HCT116 (cell line): ENCODE data around the gene DHFR2. TPM values are rescaled to one million over a fixed set of nuclear protein-coding genes. Genes with fewer than 3 reads are reported as not detected.

Source experiments
- ATAC-seq: fragments of 200-7000 bp; cut with Tn5 transposase; 2 replicates; pipeline ENCODE4 v1.9.1; 2020; ENCODE audit warnings: mild to moderate bottlenecking, moderate library complexity
- BruUV-seq: library from RNA; stranded (reverse); fragments of 400-500 nt; replicated peaks from 2 replicates; lab custom pipeline; 2021; lab: Mats Ljungman, UMichigan
- CTCF ChIA-PET: fragments of 300-600 bp; sonication (Branson Sonifier 250); formaldehyde crosslinking; loops from one replicate; lab custom pipeline; 2021; ENCODE audit warnings: antibody characterized with exemption; lab: Charles Lee
- POLR2A ChIA-PET: fragments of 300-600, 350-600 bp; sonication (Branson Sonifier 250); formaldehyde crosslinking; loops from one replicate; lab custom pipeline; 2021; ENCODE audit warnings: antibody characterized with exemption; lab: Charles Lee
- RAD21 ChIA-PET, 2 experiments: fragments of 300-600 bp; sonication (Branson Sonifier 250); formaldehyde crosslinking; loops; one replicate each; lab custom pipeline; 2023; ENCODE audit warnings: low total read pairs in 2 of 2; ENCODE audit not compliant: uncharacterized antibody in 2 of 2, unreplicated experiment in 2 of 2, low non-redundant PET in 1 of 2; lab: Charles Lee
- DNase-seq: peaks from one replicate; pipeline ENCODE4 v3.0.0-alpha.2; 2010; ENCODE audit warnings: low read depth, low spot score
- H2AFZ ChIP-seq: fragments of 200-600 bp; shearing (Covaris generic), sonication (generic); 2 replicates; pipeline ENCODE4 v1.6.1; 2017; ENCODE audit warnings: low read depth, mixed run types, mixed read lengths, antibody characterized with exemption, low read length; ENCODE audit not compliant: poor library complexity, severe bottlenecking
- H3K27ac ChIP-seq: 2 replicates; pipeline ENCODE4 v1.5.1; 2012; ENCODE audit warnings: low read depth, low read length
- H3K27me3 ChIP-seq: fragments of 200-600 bp; sonication (generic); 2 replicates; pipeline ENCODE4 v1.6.1; 2016; ENCODE audit warnings: mixed run types, low read length, mixed read lengths; ENCODE audit not compliant: insufficient read depth
- H3K36me3 ChIP-seq, 2 experiments: fragments of 200-500 bp in 1 of 2; fragments of 200-600 bp in 1 of 2; sonication (Bioruptor generic) in 1 of 2; sonication (generic) in 1 of 2; 2 replicates each; pipeline versions ENCODE4 v1.5.1 to v1.6.1; 2014 to 2016; ENCODE audit warnings: low read length in 2 of 2, inconsistent platforms in 1 of 2, mixed read lengths in 1 of 2, mixed run types in 1 of 2; ENCODE audit not compliant: insufficient read depth in 2 of 2, control insufficient read depth in 1 of 2
- H3K4me1 ChIP-seq, 2 experiments: fragments of 200-600 bp in 1 of 2; sonication (generic) in 1 of 2; 2 replicates each; pipeline versions ENCODE4 v1.5.1 to v1.6.1; 2012 to 2017; ENCODE audit warnings: low read length in 2 of 2, inconsistent platforms in 1 of 2, mild to moderate bottlenecking in 1 of 2, mixed read lengths in 1 of 2, mixed run types in 1 of 2, moderate library complexity in 1 of 2; ENCODE audit not compliant: insufficient read depth in 2 of 2, control insufficient read depth in 1 of 2
- H3K4me2 ChIP-seq: fragments of 200-600 bp; sonication (generic); 2 replicates; pipeline ENCODE4 v1.6.1; 2017; ENCODE audit warnings: mixed run types, low read length, mixed read lengths
- H3K4me3 ChIP-seq, 2 experiments: fragments of 200-600 bp in 1 of 2; sonication (generic) in 1 of 2; replicated peaks in 1 of 2; 2 replicates each; pipeline ENCODE4 v1.5.1; 2011 to 2016; ENCODE audit warnings: low read length in 2 of 2, control low read depth in 1 of 2, low read depth in 1 of 2, mild to moderate bottlenecking in 1 of 2, mixed read lengths in 1 of 2, mixed run types in 1 of 2
- H3K79me2 ChIP-seq: fragments of 200-600 bp; sonication (generic); 2 replicates; pipeline ENCODE4 v1.6.1; 2017; ENCODE audit warnings: mild to moderate bottlenecking, mixed run types, low read length, moderate library complexity, mixed read lengths; ENCODE audit not compliant: insufficient read depth
- H3K9ac ChIP-seq: fragments of 200-600 bp; sonication (generic); 2 replicates; pipeline ENCODE4 v1.6.1; 2016; ENCODE audit warnings: low read length, mixed read lengths
- H3K9me2 ChIP-seq: fragments of 200-600 bp; sonication (generic), shearing (Covaris generic); 2 replicates; pipeline ENCODE4 v1.6.1; 2017; ENCODE audit warnings: mixed run types, mild to moderate bottlenecking, moderate library complexity; ENCODE audit not compliant: insufficient read depth
- H3K9me3 ChIP-seq, 2 experiments: fragments of 200-500 bp in 1 of 2; fragments of 200-600 bp in 1 of 2; sonication (Bioruptor generic) in 1 of 2; sonication (generic) in 1 of 2; 2 replicates each; pipeline ENCODE4 v1.6.1; 2014 to 2017; ENCODE audit warnings: low read length in 2 of 2, mixed read lengths in 2 of 2, inconsistent platforms in 1 of 2, low read depth in 1 of 2, mild to moderate bottlenecking in 1 of 2, mixed run types in 1 of 2, moderate library complexity in 1 of 2; ENCODE audit not compliant: control insufficient read depth in 1 of 2, insufficient read depth in 1 of 2
- H4K20me1 ChIP-seq: fragments of 200-600 bp; sonication (generic), shearing (Covaris generic); 2 replicates; pipeline ENCODE4 v1.6.1; 2017; ENCODE audit warnings: mixed run types, mild to moderate bottlenecking, moderate library complexity; ENCODE audit not compliant: insufficient read depth
- CBX3 ChIP-seq: IDR thresholded peaks from 2 replicates; pipeline ENCODE4 v1.6.1; 2012; ENCODE audit warnings: low read depth
- EGR1 ChIP-seq: IDR thresholded peaks from 2 replicates; pipeline ENCODE4 v1.6.1; 2012; ENCODE audit warnings: low read depth
- EZH2 ChIP-seq: fragments of 200-600 bp; sonication (generic); IDR thresholded peaks from 2 replicates; pipeline ENCODE4 v1.6.1; 2017; ENCODE audit warnings: antibody characterized with exemption, mixed run types
- POLR2A ChIP-seq: IDR thresholded peaks from 2 replicates; pipeline ENCODE4 v1.7.0; 2011; ENCODE audit warnings: borderline replicate concordance; ENCODE audit not compliant: insufficient read depth, insufficient read length; ENCODE audit errors: extremely low read depth
- RAD21 ChIP-seq: IDR thresholded peaks from 2 replicates; pipeline ENCODE4 v1.6.1; 2012; ENCODE audit warnings: low read depth, mild to moderate bottlenecking
- SIN3A ChIP-seq: IDR thresholded peaks from 2 replicates; pipeline ENCODE4 v1.6.1; 2012; ENCODE audit warnings: low read depth
- TCF7L2 ChIP-seq: IDR thresholded peaks from 2 replicates; pipeline ENCODE4 v1.7.0; 2011; ENCODE audit warnings: borderline replicate concordance, inconsistent platforms; ENCODE audit not compliant: insufficient read depth, insufficient read length; ENCODE audit errors: extremely low read depth
- YY1 ChIP-seq: IDR thresholded peaks from 2 replicates; pipeline ENCODE4 v1.6.1; 2011; ENCODE audit warnings: low read length, low read depth, moderate library complexity, mild to moderate bottlenecking; ENCODE audit not compliant: insufficient replicate concordance; ENCODE audit errors: extremely low read depth
- ZFX ChIP-seq: fragments of 450-650 bp; IDR thresholded peaks from 2 replicates; pipeline ENCODE4 v1.6.1; 2017
- ZNF274 ChIP-seq: fragments of 200-500 bp; sonication (Bioruptor generic); IDR thresholded peaks from 2 replicates; pipeline ENCODE4 v1.6.1; 2014; ENCODE audit warnings: mild to moderate bottlenecking, low read depth, low read length, inconsistent platforms
- intact Hi-C: fragments of 100-400 bp; cut with micrococcal nuclease; formaldehyde crosslinking; loops from 2 replicates; pipeline ENCODE4 v1.10.0; 2022
- total RNA-seq: library from RNA; stranded (reverse); gene quantifications from one replicate; pipeline ENCODE4 v1.2.1, GENCODE V29; 2021; ENCODE audit not compliant: unreplicated experiment
- TF ChIP-seq, protein P1 (sequence below), 3 experiments: fragments of 200-600 bp in 1 of 3; sonication (generic) in 1 of 3; IDR thresholded peaks in 2 of 3; conservative IDR thresholded peaks in 1 of 3; 2 replicates each; pipeline ENCODE4 v1.5.1; 2012 to 2017; ENCODE audit warnings: low read depth in 2 of 3, low read length in 2 of 3, antibody characterized with exemption in 1 of 3, borderline replicate concordance in 1 of 3, control low read depth in 1 of 3, mild to moderate bottlenecking in 1 of 3, mixed read lengths in 1 of 3, mixed run types in 1 of 3, moderate library complexity in 1 of 3; ENCODE audit not compliant: insufficient read depth in 1 of 3
- TF ChIP-seq, protein P2 (sequence below): IDR thresholded peaks from 2 replicates; pipeline ENCODE4 v1.6.1; 2012
- TF ChIP-seq, protein P3 (sequence below): IDR thresholded peaks from 2 replicates; pipeline ENCODE4 v1.6.1; 2011; ENCODE audit warnings: mild to moderate bottlenecking, low read length, moderate library complexity; ENCODE audit not compliant: insufficient replicate concordance; ENCODE audit errors: extremely low read depth

DHFR2 gene
- total RNA-seq, 1 experiment from 2014 or later: 1.8 TPM

DNA sequence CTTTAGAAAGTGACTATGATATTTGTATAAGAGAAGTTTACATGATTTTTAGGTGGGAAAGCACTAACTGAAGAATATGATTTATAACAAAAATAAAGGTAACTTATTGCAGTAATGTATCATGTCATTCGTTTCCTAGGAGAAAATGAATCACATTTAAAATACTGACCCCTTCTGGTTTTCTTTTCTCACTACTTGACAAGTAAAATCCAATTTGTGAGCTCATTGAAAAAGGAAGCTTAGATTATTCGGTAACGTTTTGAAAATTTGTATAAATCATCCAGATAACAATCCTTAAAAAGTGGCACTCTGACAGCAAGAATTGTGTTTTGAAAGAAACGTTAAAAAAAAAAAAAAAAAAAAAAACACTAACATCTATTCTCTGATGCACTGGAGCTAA lies 39.1 kb upstream of the DHFR2 start:
- Histone ChIP-seq H3K27ac (no peak overlapping the region), H3K4me2 (no peak overlapping the region), H3K9me3 (no peaks in the 10 kb centered on the region), H3K27me3 (no peaks in the 10 kb centered on the region), H3K36me3 (no peaks in the 10 kb centered on the region; a peak in 1 of 4 replicates), H4K20me1 (no peaks in the 10 kb centered on the region), H3K9ac (no peak overlapping the region), H2AFZ (no peak overlapping the region), H3K4me1 (no peaks in the 10 kb centered on the region), H3K79me2 (no peaks in the 10 kb centered on the region), H3K9me2 (no peaks in the 10 kb centered on the region), H3K4me3 (no peak overlapping the region)
- ATAC-seq (no peak), DNase-seq (peak; percentile 3)
- CTCF ChIA-PET: interaction anchor here (0.6 to 1.5 kb wide), 8 partner anchors 10 to 99 kb away, joined by 3 to 11 read pairs (median 4); no protein-coding TSS in a partner anchor
- no TSS peak for BruUV-seq
- intact Hi-C loops: no loop called here
- TF ChIP-seq CBX3: no peak
- TF ChIP-seq, protein P1, sequence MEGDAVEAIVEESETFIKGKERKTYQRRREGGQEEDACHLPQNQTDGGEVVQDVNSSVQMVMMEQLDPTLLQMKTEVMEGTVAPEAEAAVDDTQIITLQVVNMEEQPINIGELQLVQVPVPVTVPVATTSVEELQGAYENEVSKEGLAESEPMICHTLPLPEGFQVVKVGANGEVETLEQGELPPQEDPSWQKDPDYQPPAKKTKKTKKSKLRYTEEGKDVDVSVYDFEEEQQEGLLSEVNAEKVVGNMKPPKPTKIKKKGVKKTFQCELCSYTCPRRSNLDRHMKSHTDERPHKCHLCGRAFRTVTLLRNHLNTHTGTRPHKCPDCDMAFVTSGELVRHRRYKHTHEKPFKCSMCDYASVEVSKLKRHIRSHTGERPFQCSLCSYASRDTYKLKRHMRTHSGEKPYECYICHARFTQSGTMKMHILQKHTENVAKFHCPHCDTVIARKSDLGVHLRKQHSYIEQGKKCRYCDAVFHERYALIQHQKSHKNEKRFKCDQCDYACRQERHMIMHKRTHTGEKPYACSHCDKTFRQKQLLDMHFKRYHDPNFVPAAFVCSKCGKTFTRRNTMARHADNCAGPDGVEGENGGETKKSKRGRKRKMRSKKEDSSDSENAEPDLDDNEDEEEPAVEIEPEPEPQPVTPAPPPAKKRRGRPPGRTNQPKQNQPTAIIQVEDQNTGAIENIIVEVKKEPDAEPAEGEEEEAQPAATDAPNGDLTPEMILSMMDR (IDR thresholded peaks at IDR 0.05 in 2 of 3, conservative IDR thresholded peaks at IDR 0.05 in 1 of 3; ENCODE audit: borderline replicate concordance in 1 of 3, insufficient read depth in 1 of 3, low read depth in 2 of 3, low read length in 2 of 3): peak in 2 of 3 experiments; percentile 22 to 44; a peak in 3 of 6 replicates
- POLR2A ChIA-PET: no interaction called here
- RAD21 ChIA-PET: no interaction called here

DNA sequence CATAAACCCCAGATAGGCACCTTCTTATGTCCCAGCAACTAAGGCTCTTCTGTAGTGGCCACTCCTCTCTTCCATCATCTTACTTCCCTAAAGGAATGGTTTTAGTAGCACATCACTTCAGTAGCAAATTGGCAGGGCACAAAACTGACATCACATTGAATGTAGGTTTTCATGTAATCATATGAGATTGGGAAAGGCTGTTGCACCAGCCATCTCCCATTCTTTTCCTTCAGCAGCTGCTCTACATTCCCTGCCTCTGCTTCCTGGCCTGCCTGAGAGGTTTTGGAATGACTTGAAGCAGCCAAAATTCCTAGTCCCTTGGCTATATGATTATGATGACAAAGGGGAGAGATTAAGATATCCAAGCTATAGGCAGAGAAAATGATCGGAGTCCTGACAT lies 36.6 kb upstream of the DHFR2 start:
- BruUV-seq: no TSS peak
- Histone ChIP-seq H3K27ac (no peak overlapping the region), H2AFZ (no peak overlapping the region), H3K9me3 (no peaks in the 10 kb centered on the region), H3K36me3 (peaks cover 3 to 8% of the 10 kb centered on the region in 2 experiments; a peak in 2 of 4 replicates), H3K9ac (no peak overlapping the region), H3K4me3 (no peak overlapping the region), H4K20me1 (no peaks in the 10 kb centered on the region), H3K4me2 (no peak overlapping the region), H3K27me3 (no peaks in the 10 kb centered on the region)
- DNase-seq: no peak
- POLR2A ChIA-PET: no interaction called here
- CTCF ChIA-PET: no interaction called here
- TF ChIP-seq POLR2A: no peak
- no peak for TF ChIP-seq ZFX
- no peak for TF ChIP-seq ZNF274
- TF ChIP-seq, protein P2, sequence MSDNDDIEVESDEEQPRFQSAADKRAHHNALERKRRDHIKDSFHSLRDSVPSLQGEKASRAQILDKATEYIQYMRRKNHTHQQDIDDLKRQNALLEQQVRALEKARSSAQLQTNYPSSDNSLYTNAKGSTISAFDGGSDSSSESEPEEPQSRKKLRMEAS: no peak
- TF ChIP-seq, protein P3, sequence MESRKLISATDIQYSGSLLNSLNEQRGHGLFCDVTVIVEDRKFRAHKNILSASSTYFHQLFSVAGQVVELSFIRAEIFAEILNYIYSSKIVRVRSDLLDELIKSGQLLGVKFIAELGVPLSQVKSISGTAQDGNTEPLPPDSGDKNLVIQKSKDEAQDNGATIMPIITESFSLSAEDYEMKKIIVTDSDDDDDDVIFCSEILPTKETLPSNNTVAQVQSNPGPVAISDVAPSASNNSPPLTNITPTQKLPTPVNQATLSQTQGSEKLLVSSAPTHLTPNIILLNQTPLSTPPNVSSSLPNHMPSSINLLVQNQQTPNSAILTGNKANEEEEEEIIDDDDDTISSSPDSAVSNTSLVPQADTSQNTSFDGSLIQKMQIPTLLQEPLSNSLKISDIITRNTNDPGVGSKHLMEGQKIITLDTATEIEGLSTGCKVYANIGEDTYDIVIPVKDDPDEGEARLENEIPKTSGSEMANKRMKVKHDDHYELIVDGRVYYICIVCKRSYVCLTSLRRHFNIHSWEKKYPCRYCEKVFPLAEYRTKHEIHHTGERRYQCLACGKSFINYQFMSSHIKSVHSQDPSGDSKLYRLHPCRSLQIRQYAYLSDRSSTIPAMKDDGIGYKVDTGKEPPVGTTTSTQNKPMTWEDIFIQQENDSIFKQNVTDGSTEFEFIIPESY: no peak
- no peak for TF ChIP-seq SIN3A
- no peak for TF ChIP-seq TCF7L2
- no peak for TF ChIP-seq EGR1
- TF ChIP-seq EZH2: no peak
- TF ChIP-seq, protein P1 (IDR thresholded peaks at IDR 0.05 in 2 of 3, conservative IDR thresholded peaks at IDR 0.05 in 1 of 3; ENCODE audit: borderline replicate concordance in 1 of 3, insufficient read depth in 1 of 3, low read depth in 2 of 3, low read length in 2 of 3): no peak
- TF ChIP-seq YY1: no peak
- no peak for TF ChIP-seq RAD21
- TF ChIP-seq, all 23 proteins: peak for 0
- no peaks in the 10 kb centered on the region for H3K9me2 ChIP-seq
- ATAC-seq: no peak
- H3K4me1 ChIP-seq: no peaks in the 10 kb centered on the region
- no peaks in the 10 kb centered on the region for H3K79me2 ChIP-seq
- intact Hi-C loops: no loop called here
- RAD21 ChIA-PET: no interaction called here
